Liver (tissue), 3 donors: Measurements from ENCODE around the gene HHIPL1.

Experiments
- RAD21 ChIP-seq, 2 donors: IDR thresholded peaks; 2 replicates each; pipeline ENCODE4 v1.6.1; 2016; ENCODE audit warnings: antibody characterized with exemption in 2 of 2, mild to moderate bottlenecking in 2 of 2
- TAF1 ChIP-seq: conservative IDR thresholded peaks from 2 replicates; pipeline ENCODE4 v1.6.1; 2016; ENCODE audit warnings: antibody characterized with exemption, mild to moderate bottlenecking
- TF ChIP-seq, protein P1 (sequence below): fragments of 150-350 bp; IDR thresholded peaks from 2 replicates; pipeline ENCODE4 v1.5.1; 2017; ENCODE audit warnings: improper control_type of control experiment, low read depth, low read length; ENCODE audit not compliant: missing input control
- TF ChIP-seq, protein P2 (sequence below): IDR thresholded peaks from 2 replicates; pipeline ENCODE4 v1.6.1; 2016; ENCODE audit warnings: antibody characterized with exemption
- TF ChIP-seq, protein P3 (sequence below): IDR thresholded peaks from 2 replicates; pipeline ENCODE4 v1.6.1; 2016; ENCODE audit warnings: antibody characterized with exemption
- TF ChIP-seq, protein P4 (sequence below): IDR thresholded peaks from 2 replicates; pipeline ENCODE4 v1.6.1; 2016; ENCODE audit warnings: antibody characterized with exemption, mild to moderate bottlenecking
- donor health status: healthy.
- donor health status: healthy.

DNA sequence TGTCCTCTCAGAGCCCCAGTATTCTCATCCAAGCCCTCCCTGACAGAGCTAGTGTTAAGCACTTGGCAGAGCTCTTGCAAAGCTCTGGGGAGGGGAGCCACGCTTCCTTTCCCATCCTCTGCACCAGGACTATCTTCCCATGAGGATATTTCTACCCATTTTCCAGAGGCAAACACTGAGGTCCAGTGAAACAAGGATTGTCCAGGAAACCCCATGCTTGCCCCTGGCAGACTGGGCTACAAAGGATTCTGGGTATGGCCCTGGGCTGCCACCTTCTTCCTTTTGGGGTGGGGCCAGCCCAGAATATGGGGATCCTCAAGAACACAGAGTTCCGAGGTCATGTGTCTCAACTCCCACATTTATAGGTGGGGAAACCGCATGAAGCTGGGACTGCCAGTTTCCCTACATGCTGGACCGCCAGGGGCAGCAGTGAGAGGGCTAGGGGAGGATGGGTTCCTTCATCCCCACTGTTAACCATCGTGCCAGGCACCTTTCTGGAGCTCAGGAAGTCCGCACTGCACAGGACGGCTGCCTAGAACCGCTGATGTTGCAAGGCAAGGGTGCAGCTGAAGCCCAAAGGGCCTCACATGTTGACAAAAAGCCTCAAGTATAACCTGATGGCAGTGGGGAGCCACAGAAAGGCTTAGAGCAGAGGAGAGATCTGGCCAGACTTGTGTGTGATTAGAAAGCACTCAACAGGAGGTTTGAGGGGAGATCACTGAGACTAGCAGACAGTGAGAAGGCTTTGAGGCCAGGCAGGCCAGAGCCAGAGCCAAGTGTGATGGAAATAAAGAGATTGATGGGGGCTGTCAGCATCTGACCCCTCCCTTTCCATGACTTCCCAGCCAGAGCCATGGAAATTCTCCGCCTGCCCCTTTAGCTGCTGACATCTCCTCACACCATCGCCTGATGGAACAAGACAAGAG, 35.4 kb upstream of the HHIPL1 start:
- TF ChIP-seq, protein P1, sequence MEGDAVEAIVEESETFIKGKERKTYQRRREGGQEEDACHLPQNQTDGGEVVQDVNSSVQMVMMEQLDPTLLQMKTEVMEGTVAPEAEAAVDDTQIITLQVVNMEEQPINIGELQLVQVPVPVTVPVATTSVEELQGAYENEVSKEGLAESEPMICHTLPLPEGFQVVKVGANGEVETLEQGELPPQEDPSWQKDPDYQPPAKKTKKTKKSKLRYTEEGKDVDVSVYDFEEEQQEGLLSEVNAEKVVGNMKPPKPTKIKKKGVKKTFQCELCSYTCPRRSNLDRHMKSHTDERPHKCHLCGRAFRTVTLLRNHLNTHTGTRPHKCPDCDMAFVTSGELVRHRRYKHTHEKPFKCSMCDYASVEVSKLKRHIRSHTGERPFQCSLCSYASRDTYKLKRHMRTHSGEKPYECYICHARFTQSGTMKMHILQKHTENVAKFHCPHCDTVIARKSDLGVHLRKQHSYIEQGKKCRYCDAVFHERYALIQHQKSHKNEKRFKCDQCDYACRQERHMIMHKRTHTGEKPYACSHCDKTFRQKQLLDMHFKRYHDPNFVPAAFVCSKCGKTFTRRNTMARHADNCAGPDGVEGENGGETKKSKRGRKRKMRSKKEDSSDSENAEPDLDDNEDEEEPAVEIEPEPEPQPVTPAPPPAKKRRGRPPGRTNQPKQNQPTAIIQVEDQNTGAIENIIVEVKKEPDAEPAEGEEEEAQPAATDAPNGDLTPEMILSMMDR: peak; percentile 10
- TF ChIP-seq, protein P2, sequence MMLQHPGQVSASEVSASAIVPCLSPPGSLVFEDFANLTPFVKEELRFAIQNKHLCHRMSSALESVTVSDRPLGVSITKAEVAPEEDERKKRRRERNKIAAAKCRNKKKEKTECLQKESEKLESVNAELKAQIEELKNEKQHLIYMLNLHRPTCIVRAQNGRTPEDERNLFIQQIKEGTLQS: no peak
- TF ChIP-seq RAD21 (IDR thresholded peaks at IDR 0.05) (peak in 1 of 2 donors; percentile 69), TAF1 (no peak)
- TF ChIP-seq, protein P3, sequence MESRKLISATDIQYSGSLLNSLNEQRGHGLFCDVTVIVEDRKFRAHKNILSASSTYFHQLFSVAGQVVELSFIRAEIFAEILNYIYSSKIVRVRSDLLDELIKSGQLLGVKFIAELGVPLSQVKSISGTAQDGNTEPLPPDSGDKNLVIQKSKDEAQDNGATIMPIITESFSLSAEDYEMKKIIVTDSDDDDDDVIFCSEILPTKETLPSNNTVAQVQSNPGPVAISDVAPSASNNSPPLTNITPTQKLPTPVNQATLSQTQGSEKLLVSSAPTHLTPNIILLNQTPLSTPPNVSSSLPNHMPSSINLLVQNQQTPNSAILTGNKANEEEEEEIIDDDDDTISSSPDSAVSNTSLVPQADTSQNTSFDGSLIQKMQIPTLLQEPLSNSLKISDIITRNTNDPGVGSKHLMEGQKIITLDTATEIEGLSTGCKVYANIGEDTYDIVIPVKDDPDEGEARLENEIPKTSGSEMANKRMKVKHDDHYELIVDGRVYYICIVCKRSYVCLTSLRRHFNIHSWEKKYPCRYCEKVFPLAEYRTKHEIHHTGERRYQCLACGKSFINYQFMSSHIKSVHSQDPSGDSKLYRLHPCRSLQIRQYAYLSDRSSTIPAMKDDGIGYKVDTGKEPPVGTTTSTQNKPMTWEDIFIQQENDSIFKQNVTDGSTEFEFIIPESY: no peak
- TF ChIP-seq, protein P4, sequence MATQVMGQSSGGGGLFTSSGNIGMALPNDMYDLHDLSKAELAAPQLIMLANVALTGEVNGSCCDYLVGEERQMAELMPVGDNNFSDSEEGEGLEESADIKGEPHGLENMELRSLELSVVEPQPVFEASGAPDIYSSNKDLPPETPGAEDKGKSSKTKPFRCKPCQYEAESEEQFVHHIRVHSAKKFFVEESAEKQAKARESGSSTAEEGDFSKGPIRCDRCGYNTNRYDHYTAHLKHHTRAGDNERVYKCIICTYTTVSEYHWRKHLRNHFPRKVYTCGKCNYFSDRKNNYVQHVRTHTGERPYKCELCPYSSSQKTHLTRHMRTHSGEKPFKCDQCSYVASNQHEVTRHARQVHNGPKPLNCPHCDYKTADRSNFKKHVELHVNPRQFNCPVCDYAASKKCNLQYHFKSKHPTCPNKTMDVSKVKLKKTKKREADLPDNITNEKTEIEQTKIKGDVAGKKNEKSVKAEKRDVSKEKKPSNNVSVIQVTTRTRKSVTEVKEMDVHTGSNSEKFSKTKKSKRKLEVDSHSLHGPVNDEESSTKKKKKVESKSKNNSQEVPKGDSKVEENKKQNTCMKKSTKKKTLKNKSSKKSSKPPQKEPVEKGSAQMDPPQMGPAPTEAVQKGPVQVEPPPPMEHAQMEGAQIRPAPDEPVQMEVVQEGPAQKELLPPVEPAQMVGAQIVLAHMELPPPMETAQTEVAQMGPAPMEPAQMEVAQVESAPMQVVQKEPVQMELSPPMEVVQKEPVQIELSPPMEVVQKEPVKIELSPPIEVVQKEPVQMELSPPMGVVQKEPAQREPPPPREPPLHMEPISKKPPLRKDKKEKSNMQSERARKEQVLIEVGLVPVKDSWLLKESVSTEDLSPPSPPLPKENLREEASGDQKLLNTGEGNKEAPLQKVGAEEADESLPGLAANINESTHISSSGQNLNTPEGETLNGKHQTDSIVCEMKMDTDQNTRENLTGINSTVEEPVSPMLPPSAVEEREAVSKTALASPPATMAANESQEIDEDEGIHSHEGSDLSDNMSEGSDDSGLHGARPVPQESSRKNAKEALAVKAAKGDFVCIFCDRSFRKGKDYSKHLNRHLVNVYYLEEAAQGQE: no peak
